Osteocyte (in vitro differentiated cells): ENCODE results near the gene STX4. TPM values are rescaled to one million over a fixed set of nuclear protein-coding genes. Genes with fewer than 3 reads are reported as not detected.
"Not testable (repeated sequence)": the region's sequence is repeated elsewhere in the genome, so short reads cannot be mapped to it uniquely, and the experiment has no call there.

Experiments
- DNase-seq: peaks from one replicate; pipeline ENCODE4 v3.0.0; 2021; ENCODE audit warnings: mixed read lengths; ENCODE audit not compliant: unreplicated experiment; ENCODE audit errors: extremely low spot score
- H3K27ac Mint-ChIP-seq: one replicate; pipeline ENCODE4 v1.8.0; 2021; ENCODE audit warnings: mild to moderate bottlenecking, mixed read lengths; ENCODE audit not compliant: unreplicated experiment
- H3K27me3 Mint-ChIP-seq: one replicate; pipeline ENCODE4 v1.8.0; 2021; ENCODE audit warnings: mixed read lengths; ENCODE audit not compliant: unreplicated experiment
- H3K36me3 Mint-ChIP-seq: one replicate; pipeline ENCODE4 v1.8.0; 2021; ENCODE audit warnings: mixed read lengths; ENCODE audit not compliant: unreplicated experiment
- H3K4me1 Mint-ChIP-seq: one replicate; pipeline ENCODE4 v1.8.0; 2021; ENCODE audit warnings: mixed read lengths; ENCODE audit not compliant: unreplicated experiment
- H3K4me3 Mint-ChIP-seq: one replicate; pipeline ENCODE4 v1.8.0; 2021; ENCODE audit warnings: mild to moderate bottlenecking, moderate library complexity, mixed read lengths; ENCODE audit not compliant: unreplicated experiment
- H3K9me3 Mint-ChIP-seq: one replicate; pipeline ENCODE4 v1.8.0; 2021; ENCODE audit warnings: mixed read lengths; ENCODE audit not compliant: unreplicated experiment
- total RNA-seq: library from RNA; stranded (reverse); gene quantifications from 2 replicates; pipeline ENCODE4 v1.2.1, GENCODE V29; 2021
- TF ChIP-seq, protein P1 (sequence below): fragments of 200-600 bp; sonication (generic); IDR thresholded peaks from 2 replicates; pipeline ENCODE4 v1.5.0; 2021; ENCODE audit warnings: antibody characterized with exemption, mild to moderate bottlenecking, moderate library complexity

The STX4 gene
- total RNA-seq, 1 donor from 2014 or later: 53.4 TPM

DNA sequence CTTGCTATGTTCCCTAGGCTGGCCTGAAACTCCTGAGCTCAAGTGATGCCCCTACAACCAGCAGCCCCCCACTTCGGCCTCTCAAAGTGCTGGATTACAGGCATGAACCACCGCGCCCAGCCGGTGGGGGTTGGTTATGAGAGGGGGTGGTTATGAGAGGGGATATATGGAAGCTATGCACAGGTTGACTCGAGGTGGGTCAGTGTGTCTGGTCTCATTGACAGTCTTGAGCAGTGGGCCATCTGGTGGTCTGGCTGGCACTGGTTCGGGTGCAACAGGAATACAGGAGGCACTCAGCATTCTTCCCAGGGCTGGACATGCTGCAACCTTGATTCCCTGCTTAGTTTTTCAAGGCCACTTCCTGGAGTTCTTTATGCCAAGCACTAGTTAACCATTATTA is 17.3 kb upstream of the STX4 start:
- no peak overlapping the region for H3K27ac Mint-ChIP-seq
- H3K4me3 Mint-ChIP-seq: no peak overlapping the region
- H3K4me1 Mint-ChIP-seq: peaks cover 2% of the 10 kb centered on the region
- DNase-seq: no peak
- peaks cover 16% of the 10 kb centered on the region for H3K27me3 Mint-ChIP-seq
- H3K36me3 Mint-ChIP-seq: no peaks in the 10 kb centered on the region
- no peaks in the 10 kb centered on the region for H3K9me3 Mint-ChIP-seq
- TF ChIP-seq, protein P1, sequence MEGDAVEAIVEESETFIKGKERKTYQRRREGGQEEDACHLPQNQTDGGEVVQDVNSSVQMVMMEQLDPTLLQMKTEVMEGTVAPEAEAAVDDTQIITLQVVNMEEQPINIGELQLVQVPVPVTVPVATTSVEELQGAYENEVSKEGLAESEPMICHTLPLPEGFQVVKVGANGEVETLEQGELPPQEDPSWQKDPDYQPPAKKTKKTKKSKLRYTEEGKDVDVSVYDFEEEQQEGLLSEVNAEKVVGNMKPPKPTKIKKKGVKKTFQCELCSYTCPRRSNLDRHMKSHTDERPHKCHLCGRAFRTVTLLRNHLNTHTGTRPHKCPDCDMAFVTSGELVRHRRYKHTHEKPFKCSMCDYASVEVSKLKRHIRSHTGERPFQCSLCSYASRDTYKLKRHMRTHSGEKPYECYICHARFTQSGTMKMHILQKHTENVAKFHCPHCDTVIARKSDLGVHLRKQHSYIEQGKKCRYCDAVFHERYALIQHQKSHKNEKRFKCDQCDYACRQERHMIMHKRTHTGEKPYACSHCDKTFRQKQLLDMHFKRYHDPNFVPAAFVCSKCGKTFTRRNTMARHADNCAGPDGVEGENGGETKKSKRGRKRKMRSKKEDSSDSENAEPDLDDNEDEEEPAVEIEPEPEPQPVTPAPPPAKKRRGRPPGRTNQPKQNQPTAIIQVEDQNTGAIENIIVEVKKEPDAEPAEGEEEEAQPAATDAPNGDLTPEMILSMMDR: no peak

- H3K27me3 Mint-ChIP-seq, H3K4me1 Mint-ChIP-seq, H3K36me3 Mint-ChIP-seq, H3K27ac Mint-ChIP-seq, H3K4me3 Mint-ChIP-seq, H3K9me3 Mint-ChIP-seq, DNase-seq: not testable (repeated sequence)
These were observed 15.6 kb upstream of the STX4 start for GRCh38 chr16:31017756-31018155.

- Mint-ChIP-seq H3K9me3 (no peaks in the 10 kb centered on the region), H3K4me3 (no peak overlapping the region), H3K27me3 (no peaks in the 10 kb centered on the region), H3K36me3 (no peaks in the 10 kb centered on the region), H3K27ac (no peak overlapping the region), H3K4me1 (no peaks in the 10 kb centered on the region)
- DNase-seq: no peak
- TF ChIP-seq, protein P1: no peak
These were observed 12.8 kb upstream of the STX4 start for GRCh38 chr16:31020536-31020935.

- H3K9me3 Mint-ChIP-seq: no peaks in the 10 kb centered on the region
- no peaks in the 10 kb centered on the region for H3K36me3 Mint-ChIP-seq
- no peak overlapping the region for H3K27ac Mint-ChIP-seq
- DNase-seq: no peak
- H3K27me3 Mint-ChIP-seq: no peaks in the 10 kb centered on the region
- H3K4me3 Mint-ChIP-seq: no peak overlapping the region
- H3K4me1 Mint-ChIP-seq: no peaks in the 10 kb centered on the region
- TF ChIP-seq, protein P1: no peak
These were observed 10.7 kb upstream of the STX4 start for GRCh38 chr16:31022544-31023251.

DNA sequence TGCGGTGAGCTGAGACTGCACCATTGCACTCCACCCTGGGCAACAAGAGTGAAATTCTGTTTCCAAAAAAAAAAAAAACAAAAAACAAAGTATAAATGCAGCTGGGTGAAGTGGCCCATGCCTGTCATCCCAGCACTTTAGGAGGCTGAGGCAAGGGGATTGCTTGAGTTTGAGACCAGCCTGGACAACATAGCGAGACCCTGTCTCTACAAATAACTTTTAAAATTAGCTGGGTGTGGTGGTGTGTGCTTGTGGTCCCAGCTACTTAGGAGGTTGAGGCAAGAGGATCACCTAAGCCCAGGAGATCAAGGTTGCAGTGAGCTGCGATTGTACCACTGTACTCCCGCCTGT is 10.1 kb upstream of the STX4 start:
- TF ChIP-seq, protein P1: no peak
- Mint-ChIP-seq H3K27ac (no peak overlapping the region), H3K27me3 (no peaks in the 10 kb centered on the region), H3K4me1 (no peaks in the 10 kb centered on the region), H3K4me3 (no peak overlapping the region), H3K9me3 (no peaks in the 10 kb centered on the region), H3K36me3 (no peaks in the 10 kb centered on the region)
- DNase-seq: no peak
